Erythroblast (primary cell): ENCODE results near the gene UGT2A1.
"Not testable (repeated sequence)": the region's sequence is repeated elsewhere in the genome, so short reads cannot be mapped to it uniquely, and the experiment has no call there.

Experiments
- DNase-seq, 2 experiments: peaks; one replicate each; lab custom pipeline; 2025; lab: John Stamatoyannopoulos, UW
- GATA1 ChIP-seq: IDR thresholded peaks from 2 replicates; pipeline ENCODE4 v1.6.1; 2011; ENCODE audit warnings: low read depth, mild to moderate bottlenecking, control low read depth, low read length, moderate library complexity
- POLR2A ChIP-seq: IDR thresholded peaks from 2 replicates; pipeline ENCODE4 v1.6.1; 2011; ENCODE audit warnings: mild to moderate bottlenecking, low read length

Gene UGT2A1

GRCh38 chr4:69653147-69653546 lies at the start of gene UGT2A1:
Gene UGT2A1 (minus strand): TSS chr4:69653247. CDS start chr4:69647644, 5,603 bp downstream.
- TF ChIP-seq GATA1 (no peak), POLR2A (no peak)
- DNase-seq: no peak

- no peak for DNase-seq
- TF ChIP-seq POLR2A (no peak), GATA1 (no peak)
Observed at GRCh38 chr4:69702201-69702600, 49.2 kb upstream of the UGT2A1 start.

GRCh38 chr4:69701696-69702095 lies 48.6 kb upstream of the UGT2A1 start:
- no peak for TF ChIP-seq GATA1
- TF ChIP-seq POLR2A: no peak
- no peak for DNase-seq

GRCh38 chr4:69697536-69698242 lies 44.6 kb upstream of the UGT2A1 start:
- no peak for TF ChIP-seq POLR2A
- TF ChIP-seq GATA1: no peak
- no peak for DNase-seq

GRCh38 chr4:69689599-69689998 lies 36.6 kb upstream of the UGT2A1 start:
- peak; percentile 55 to 75 for DNase-seq
- TF ChIP-seq GATA1 (no peak), POLR2A (no peak)

- TF ChIP-seq POLR2A (no peak), GATA1 (no peak)
- no peak for DNase-seq
Observed at GRCh38 chr4:69684804-69685203, 31.8 kb upstream of the UGT2A1 start.

- TF ChIP-seq POLR2A (no peak), GATA1 (no peak)
- DNase-seq: peak in 1 of 2 experiments; percentile 7
Observed at GRCh38 chr4:69668680-69669079, 15.6 kb upstream of the UGT2A1 start.

- not testable (repeated sequence) for DNase-seq
Observed at GRCh38 chr4:69664009-69664408, 11.0 kb upstream of the UGT2A1 start.

GRCh38 chr4:69661130-69661803 lies 8.2 kb upstream of the UGT2A1 start:
- DNase-seq: not testable (repeated sequence)

- DNase-seq: no peak
- TF ChIP-seq POLR2A (no peak), GATA1 (no peak)
Observed at GRCh38 chr4:69658133-69658532, 5.1 kb upstream of the UGT2A1 start.

- no peak for DNase-seq
- no peak for TF ChIP-seq POLR2A
- TF ChIP-seq GATA1: no peak
Observed at GRCh38 chr4:69656653-69657158, 3.7 kb upstream of the UGT2A1 start.

GRCh38 chr4:69650872-69651271 lies 2.2 kb downstream of the UGT2A1 start:
- TF ChIP-seq POLR2A (no peak), GATA1 (no peak)
- DNase-seq: peak in 1 of 2 experiments; percentile 8

GRCh38 chr4:69649629-69650028 lies 3.4 kb downstream of the UGT2A1 start:
- no peak for TF ChIP-seq POLR2A
- TF ChIP-seq GATA1: no peak
- peak; percentile 88 to 97 for DNase-seq

GRCh38 chr4:69649207-69649606 lies 3.8 kb downstream of the UGT2A1 start:
- TF ChIP-seq GATA1 (no peak), POLR2A (no peak)
- DNase-seq: peak in 1 of 2 experiments; percentile 76
